ENCODE results near the gene TMBIM4. TPM values are rescaled to one million over a fixed set of nuclear protein-coding genes. Genes with fewer than 3 reads are reported as not detected.
"Not testable (repeated sequence)": the region's sequence is repeated elsewhere in the genome, so short reads cannot be mapped to it uniquely, and the experiment has no call there.

The TMBIM4 gene, protein sequence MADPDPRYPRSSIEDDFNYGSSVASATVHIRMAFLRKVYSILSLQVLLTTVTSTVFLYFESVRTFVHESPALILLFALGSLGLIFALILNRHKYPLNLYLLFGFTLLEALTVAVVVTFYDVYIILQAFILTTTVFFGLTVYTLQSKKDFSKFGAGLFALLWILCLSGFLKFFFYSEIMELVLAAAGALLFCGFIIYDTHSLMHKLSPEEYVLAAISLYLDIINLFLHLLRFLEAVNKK
- 34.1 to 44.6 TPM (median 42.6 TPM) in 3 replicates for total RNA-seq
- long read RNA-seq, transcript TMBIM4-202 (7 exons, 2,952 nt) = major isoform, 50 of 56 reads
- long read RNA-seq, partial matches to known transcripts = 0 of 56 reads
- long read RNA-seq, other reads (novel, unspliced or antisense) = 5 of 56 reads

DNA sequence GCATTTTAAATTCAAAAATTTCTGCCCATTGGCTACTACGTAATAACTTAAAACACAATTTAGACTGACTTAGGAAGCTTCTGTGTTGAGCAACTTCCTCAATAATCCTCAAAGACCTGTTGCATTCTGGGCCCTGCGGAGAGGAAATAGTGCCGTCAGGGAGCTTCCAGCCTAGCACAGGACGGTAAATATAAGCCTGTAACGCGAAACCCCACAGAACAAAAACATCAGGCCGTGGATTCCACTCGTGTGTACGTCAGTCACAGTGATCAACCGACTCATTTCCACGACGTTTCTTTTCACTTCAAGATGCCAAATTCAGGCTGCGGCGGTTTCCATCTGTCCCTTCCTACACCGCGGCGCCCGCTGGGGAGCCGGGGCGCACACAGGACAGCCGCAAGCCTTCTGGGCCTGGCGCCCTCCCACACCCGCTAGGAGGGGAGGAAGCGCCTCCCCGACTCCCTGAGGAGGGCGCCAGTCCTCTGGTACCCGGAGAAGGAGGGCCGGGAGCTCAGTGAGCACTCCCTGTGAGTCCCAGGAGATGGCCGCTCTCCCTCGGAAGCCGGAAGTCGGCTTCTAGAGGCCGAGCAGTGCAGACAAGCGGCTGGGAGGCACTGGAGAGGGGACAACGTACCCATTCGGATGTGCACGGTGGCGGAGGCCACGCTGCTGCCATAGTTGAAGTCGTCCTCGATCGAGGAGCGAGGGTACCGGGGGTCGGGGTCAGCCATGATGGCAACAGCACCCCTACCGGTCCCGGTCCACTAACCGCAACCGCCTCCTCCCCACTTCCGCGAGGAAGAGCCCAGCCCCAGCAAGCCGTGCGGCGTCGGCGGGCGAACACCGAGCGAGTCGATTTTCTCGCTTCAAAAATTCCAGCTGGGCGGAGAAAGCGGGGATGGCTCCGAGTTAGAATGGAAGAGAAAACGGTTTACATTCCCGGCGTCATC lies at the start of gene TMBIM4:
Gene TMBIM4 (minus strand): TSS at position 776 of the 950 bp plus-strand sequence. CDS start 45 bp downstream, at position 731.
- peaks cover 14% of the 10 kb centered on the region for H3K9me3 Mint-ChIP-seq (ENCODE audit: low read depth)
- TF ChIP-seq, protein P1, sequence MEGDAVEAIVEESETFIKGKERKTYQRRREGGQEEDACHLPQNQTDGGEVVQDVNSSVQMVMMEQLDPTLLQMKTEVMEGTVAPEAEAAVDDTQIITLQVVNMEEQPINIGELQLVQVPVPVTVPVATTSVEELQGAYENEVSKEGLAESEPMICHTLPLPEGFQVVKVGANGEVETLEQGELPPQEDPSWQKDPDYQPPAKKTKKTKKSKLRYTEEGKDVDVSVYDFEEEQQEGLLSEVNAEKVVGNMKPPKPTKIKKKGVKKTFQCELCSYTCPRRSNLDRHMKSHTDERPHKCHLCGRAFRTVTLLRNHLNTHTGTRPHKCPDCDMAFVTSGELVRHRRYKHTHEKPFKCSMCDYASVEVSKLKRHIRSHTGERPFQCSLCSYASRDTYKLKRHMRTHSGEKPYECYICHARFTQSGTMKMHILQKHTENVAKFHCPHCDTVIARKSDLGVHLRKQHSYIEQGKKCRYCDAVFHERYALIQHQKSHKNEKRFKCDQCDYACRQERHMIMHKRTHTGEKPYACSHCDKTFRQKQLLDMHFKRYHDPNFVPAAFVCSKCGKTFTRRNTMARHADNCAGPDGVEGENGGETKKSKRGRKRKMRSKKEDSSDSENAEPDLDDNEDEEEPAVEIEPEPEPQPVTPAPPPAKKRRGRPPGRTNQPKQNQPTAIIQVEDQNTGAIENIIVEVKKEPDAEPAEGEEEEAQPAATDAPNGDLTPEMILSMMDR (IDR thresholded peaks at IDR 0.05) = peak; percentile 70
- peaks cover 15% of the 10 kb centered on the region for H3K4me1 Mint-ChIP-seq (ENCODE audit: low read depth)
- H3K4me3 Mint-ChIP-seq (ENCODE audit: unreplicated experiment) = peak within 1 kb of the TSS; percentile 88
- no peaks in the 10 kb centered on the region for H3K27me3 Mint-ChIP-seq (ENCODE audit: low read depth)
- H3K36me3 Mint-ChIP-seq (ENCODE audit: low read depth) = peaks cover 8% of the 10 kb centered on the region
- peak within 1 kb of the TSS; percentile 98 for H3K27ac Mint-ChIP-seq (ENCODE audit: unreplicated experiment)
- DNase-seq (ENCODE audit: low spot score) = peak; percentile 92

DNA sequence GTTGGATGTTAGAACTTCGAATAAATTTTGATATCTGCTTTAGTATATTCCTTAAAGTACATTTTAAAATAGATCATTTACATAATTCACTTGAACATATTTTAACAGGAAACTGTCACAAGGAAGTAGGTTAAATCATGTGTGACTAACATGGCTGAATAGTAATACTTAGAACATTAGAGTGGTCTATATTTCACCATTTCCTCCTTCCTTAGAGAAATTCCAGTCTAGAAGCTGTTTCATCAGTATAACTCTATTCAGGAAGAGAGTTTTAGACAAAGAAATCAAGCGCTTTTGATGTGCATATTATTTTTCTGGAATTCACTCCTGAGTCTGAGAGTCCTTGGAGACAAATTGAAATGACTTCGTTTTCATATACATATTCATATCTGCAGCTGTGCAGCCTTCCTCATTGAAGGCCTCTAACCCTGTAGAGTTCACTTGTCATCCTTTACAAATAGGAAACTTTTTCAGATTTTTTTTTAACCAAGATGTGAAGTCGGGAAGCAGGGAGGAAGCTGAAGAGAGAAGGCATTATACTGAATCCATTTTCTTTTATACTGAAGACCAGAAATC lies 47.6 kb upstream of the TMBIM4 start:
- no peak for DNase-seq (ENCODE audit: low spot score)
- Mint-ChIP-seq H3K27me3 (ENCODE audit: low read depth) (peaks cover 2% of the 10 kb centered on the region), H3K36me3 (ENCODE audit: low read depth) (peaks cover 6% of the 10 kb centered on the region), H3K4me3 (ENCODE audit: unreplicated experiment) (no peak overlapping the region), H3K27ac (ENCODE audit: unreplicated experiment) (no peak overlapping the region), H3K4me1 (ENCODE audit: low read depth) (no peaks in the 10 kb centered on the region), H3K9me3 (ENCODE audit: low read depth) (peaks cover 13% of the 10 kb centered on the region)
- TF ChIP-seq, protein P1 (IDR thresholded peaks at IDR 0.05) = no peak

DNA sequence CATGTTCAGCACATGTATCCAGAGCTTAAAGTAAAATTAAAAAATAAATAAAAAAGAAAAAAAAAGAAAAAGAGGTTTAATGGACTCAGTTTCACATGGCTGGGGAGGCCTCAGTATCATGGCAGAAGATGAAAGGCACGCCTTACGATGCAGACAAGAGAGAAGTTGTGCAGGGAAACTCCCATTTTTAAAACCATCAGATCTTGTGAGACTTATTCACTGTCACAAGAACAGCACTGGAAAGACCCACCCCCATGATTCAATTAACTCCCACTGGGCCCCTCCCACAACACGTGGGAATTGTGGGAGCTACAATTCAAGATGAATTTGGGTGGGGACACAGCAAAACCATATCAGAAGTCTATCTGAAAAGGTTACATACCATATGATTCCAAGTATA lies 43.2 kb upstream of the TMBIM4 start:
- not testable (repeated sequence) for H3K27ac Mint-ChIP-seq (ENCODE audit: unreplicated experiment); H3K4me1 Mint-ChIP-seq (ENCODE audit: low read depth); H3K9me3 Mint-ChIP-seq (ENCODE audit: low read depth); H3K36me3 Mint-ChIP-seq (ENCODE audit: low read depth); H3K4me3 Mint-ChIP-seq (ENCODE audit: unreplicated experiment); DNase-seq (ENCODE audit: low spot score); H3K27me3 Mint-ChIP-seq (ENCODE audit: low read depth)

DNA sequence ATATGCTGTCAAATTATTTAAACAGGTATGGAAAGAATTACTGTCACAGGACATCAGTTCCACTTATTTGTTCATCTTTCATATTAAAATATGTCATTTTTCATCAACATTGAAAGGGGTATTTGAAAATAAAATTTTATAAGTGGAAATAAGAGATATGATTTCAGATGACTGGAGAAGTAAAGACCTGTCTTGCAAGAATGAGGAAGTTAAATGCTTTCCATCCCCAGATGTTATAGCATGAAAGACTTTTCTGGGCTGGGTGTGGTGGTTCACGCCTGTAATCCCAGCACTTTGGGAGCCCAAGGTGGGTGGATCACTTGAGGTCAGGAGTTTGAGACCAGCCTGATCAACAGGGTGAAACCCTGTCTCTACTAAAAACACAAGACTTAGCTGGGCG lies 41.8 kb upstream of the TMBIM4 start:
- H3K4me1 Mint-ChIP-seq (ENCODE audit: low read depth); H3K9me3 Mint-ChIP-seq (ENCODE audit: low read depth); H3K4me3 Mint-ChIP-seq (ENCODE audit: unreplicated experiment); DNase-seq (ENCODE audit: low spot score); H3K27ac Mint-ChIP-seq (ENCODE audit: unreplicated experiment); H3K27me3 Mint-ChIP-seq (ENCODE audit: low read depth): not testable (repeated sequence)
- peaks cover 10% of the 10 kb centered on the region for H3K36me3 Mint-ChIP-seq (ENCODE audit: low read depth)

DNA sequence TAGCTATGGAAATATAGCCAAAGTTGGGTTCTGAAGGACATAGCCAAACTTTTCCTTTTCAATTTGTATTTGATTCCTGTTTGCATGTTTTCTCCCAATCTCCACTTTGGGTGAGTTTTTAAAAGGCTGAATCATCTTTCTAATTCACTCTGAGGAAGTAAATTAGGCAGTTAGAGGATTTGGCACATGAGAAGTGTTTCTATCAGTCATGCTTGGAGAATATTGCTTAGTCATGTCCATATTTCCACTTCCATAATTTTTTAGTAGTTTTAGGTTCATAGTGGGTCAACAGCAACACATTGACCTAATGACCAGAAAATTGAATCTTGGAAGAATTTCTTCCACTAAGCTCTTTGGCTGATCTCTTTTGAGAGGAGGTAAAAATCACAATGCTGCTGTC lies 41.0 kb upstream of the TMBIM4 start:
- DNase-seq (ENCODE audit: low spot score) = no peak
- H3K4me3 Mint-ChIP-seq (ENCODE audit: unreplicated experiment) = no peak overlapping the region
- peaks cover 8% of the 10 kb centered on the region for H3K9me3 Mint-ChIP-seq (ENCODE audit: low read depth)
- H3K27me3 Mint-ChIP-seq (ENCODE audit: low read depth) = peaks cover 11% of the 10 kb centered on the region
- peaks cover 11% of the 10 kb centered on the region for H3K36me3 Mint-ChIP-seq (ENCODE audit: low read depth)
- H3K27ac Mint-ChIP-seq (ENCODE audit: unreplicated experiment) = no peak overlapping the region
- H3K4me1 Mint-ChIP-seq (ENCODE audit: low read depth) = no peaks in the 10 kb centered on the region
- TF ChIP-seq, protein P1 (IDR thresholded peaks at IDR 0.05) = no peak

DNA sequence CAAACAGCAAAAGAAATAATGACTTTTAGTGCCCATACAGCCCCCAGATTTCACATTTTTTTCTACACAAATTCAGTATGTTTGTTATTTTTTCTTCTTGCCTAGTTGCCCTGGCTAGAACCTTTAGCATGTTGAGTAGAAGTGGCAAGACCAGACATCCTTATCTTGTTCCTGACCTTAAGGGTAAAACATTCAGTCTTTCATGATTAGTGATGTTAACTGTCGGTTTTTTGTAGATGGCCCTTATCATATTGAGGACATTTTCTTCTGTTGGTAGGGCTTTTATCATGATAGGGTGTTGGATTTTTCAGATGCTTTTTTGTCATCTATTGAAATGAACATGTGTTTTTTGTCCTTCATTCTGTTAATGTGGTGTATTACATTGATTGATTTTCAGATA lies 36.3 kb upstream of the TMBIM4 start:
- Mint-ChIP-seq H3K27me3 (ENCODE audit: low read depth) (peaks cover 22% of the 10 kb centered on the region), H3K4me1 (ENCODE audit: low read depth) (no peaks in the 10 kb centered on the region), H3K9me3 (ENCODE audit: low read depth) (peaks cover 5% of the 10 kb centered on the region), H3K36me3 (ENCODE audit: low read depth) (peaks cover 8% of the 10 kb centered on the region), H3K27ac (ENCODE audit: unreplicated experiment) (no peak overlapping the region), H3K4me3 (ENCODE audit: unreplicated experiment) (no peak overlapping the region)
- no peak for DNase-seq (ENCODE audit: low spot score)
- TF ChIP-seq, protein P1 (IDR thresholded peaks at IDR 0.05) = no peak

All from chondrocyte (in vitro differentiated cells).